Loucy (cell line): Measurements from ENCODE around the gene VIL1.

ENCODE experiments used
- H2AFZ ChIP-seq: fragments of 200-600 bp; sonication (generic); 2 replicates; pipeline ENCODE4 v1.6.0; 2016; ENCODE audit warnings: antibody characterized with exemption, mild to moderate bottlenecking, low read length, moderate library complexity
- H3F3A ChIP-seq: fragments of 200-600 bp; 2 replicates; pipeline ENCODE4 v1.6.0; 2016; ENCODE audit warnings: antibody characterized with exemption, low read depth, mild to moderate bottlenecking
- H3K27me3 ChIP-seq: fragments of 200-600 bp; sonication (generic); 2 replicates; pipeline ENCODE4 v1.6.1; 2014; ENCODE audit warnings: low read length, mild to moderate bottlenecking; ENCODE audit not compliant: insufficient read depth, poor library complexity, severe bottlenecking
- H3K36me3 ChIP-seq: fragments of 200-600 bp; sonication (generic); 2 replicates; pipeline ENCODE4 v1.6.1; 2016; ENCODE audit warnings: low read length; ENCODE audit not compliant: insufficient read depth
- H3K4me1 ChIP-seq: fragments of 200-600 bp; sonication (generic); 2 replicates; pipeline ENCODE4 v1.5.1; 2014; ENCODE audit warnings: low read length, mild to moderate bottlenecking; ENCODE audit not compliant: insufficient read depth, poor library complexity, severe bottlenecking
- H3K4me2 ChIP-seq: fragments of 200-600 bp; sonication (generic); 2 replicates; pipeline ENCODE4 v1.6.0; 2014; ENCODE audit warnings: antibody characterized with exemption, low read length, low read depth, mild to moderate bottlenecking; ENCODE audit not compliant: poor library complexity, severe bottlenecking
- H3K4me3 ChIP-seq: fragments of 200-600 bp; sonication (generic); 2 replicates; pipeline ENCODE4 v1.5.1; 2014; ENCODE audit warnings: low read length, mild to moderate bottlenecking, mixed read lengths; ENCODE audit not compliant: poor library complexity, severe bottlenecking
- H3K79me2 ChIP-seq: fragments of 200-600 bp; sonication (generic); 2 replicates; pipeline ENCODE4 v1.6.1; 2014; ENCODE audit warnings: low read length; ENCODE audit not compliant: insufficient read depth
- H3K9ac ChIP-seq: fragments of 200-600 bp; sonication (generic); 2 replicates; pipeline ENCODE4 v1.6.0; 2014; ENCODE audit warnings: mild to moderate bottlenecking, low read depth, low read length, moderate library complexity; ENCODE audit not compliant: poor library complexity, severe bottlenecking
- H3K9me2 ChIP-seq: fragments of 200-600 bp; sonication (generic); replicated peaks from 2 replicates; pipeline ENCODE4 v1.6.1; 2016; ENCODE audit warnings: low read depth, low read length, mixed read lengths
- H3K9me3 ChIP-seq: fragments of 200-600 bp; sonication (generic); 2 replicates; pipeline ENCODE4 v1.6.1; 2014; ENCODE audit warnings: mild to moderate bottlenecking, antibody characterized with exemption, low read length, low read depth; ENCODE audit not compliant: insufficient read depth
- H4K20me1 ChIP-seq: fragments of 200-600 bp; sonication (generic); 2 replicates; pipeline ENCODE4 v1.6.0; 2014; ENCODE audit warnings: antibody characterized with exemption, low read length, mild to moderate bottlenecking; ENCODE audit not compliant: insufficient read depth, poor library complexity, severe bottlenecking
- CTCF ChIP-seq: fragments of 200-600 bp; sonication (generic); conservative IDR thresholded peaks from 2 replicates; pipeline ENCODE4 v1.5.1; 2014; ENCODE audit warnings: mild to moderate bottlenecking, antibody characterized with exemption, low read length
- EZH2phosphoT487 ChIP-seq: fragments of 200-600 bp; IDR thresholded peaks from 2 replicates; pipeline ENCODE4 v1.6.1; 2018; ENCODE audit warnings: antibody characterized with exemption, mild to moderate bottlenecking, moderate library complexity, borderline replicate concordance

Gene VIL1

GRCh38 chr2:218430721-218431120 lies 11.8 kb downstream of the VIL1 start:
- Histone ChIP-seq H3F3A (no peaks in the 10 kb centered on the region), H3K9me2 (no peaks in the 10 kb centered on the region), H3K9ac (no peak overlapping the region), H3K79me2 (no peaks in the 10 kb centered on the region), H3K4me2 (no peak overlapping the region), H3K4me3 (no peak overlapping the region), H4K20me1 (no peaks in the 10 kb centered on the region), H3K36me3 (no peaks in the 10 kb centered on the region), H3K27me3 (no peaks in the 10 kb centered on the region), H3K4me1 (peaks cover 3% of the 10 kb centered on the region), H2AFZ (no peak overlapping the region), H3K9me3 (no peaks in the 10 kb centered on the region)
- no peak for TF ChIP-seq CTCF
- TF ChIP-seq EZH2phosphoT487, result no peak

GRCh38 chr2:218431878-218432277 lies 13.0 kb downstream of the VIL1 start:
- no peak for TF ChIP-seq CTCF
- no peak for TF ChIP-seq EZH2phosphoT487
- H3K36me3 ChIP-seq, result no peaks in the 10 kb centered on the region
- no peaks in the 10 kb centered on the region for H3F3A ChIP-seq
- no peaks in the 10 kb centered on the region for H3K9me3 ChIP-seq
- no peak overlapping the region for H2AFZ ChIP-seq
- H3K9me2 ChIP-seq, result no peaks in the 10 kb centered on the region
- H4K20me1 ChIP-seq, result no peaks in the 10 kb centered on the region
- H3K79me2 ChIP-seq, result no peaks in the 10 kb centered on the region
- no peak overlapping the region for H3K4me2 ChIP-seq
- peaks cover 3% of the 10 kb centered on the region for H3K4me1 ChIP-seq
- no peaks in the 10 kb centered on the region for H3K27me3 ChIP-seq
- no peak overlapping the region for H3K9ac ChIP-seq
- no peak overlapping the region for H3K4me3 ChIP-seq

- Histone ChIP-seq H3K36me3 (no peaks in the 10 kb centered on the region), H3K9me2 (no peaks in the 10 kb centered on the region), H3F3A (no peaks in the 10 kb centered on the region), H3K9me3 (no peaks in the 10 kb centered on the region), H3K4me3 (no peak overlapping the region), H2AFZ (no peak overlapping the region), H3K4me1 (peaks cover 3% of the 10 kb centered on the region), H3K9ac (no peak overlapping the region), H3K27me3 (no peaks in the 10 kb centered on the region), H4K20me1 (no peaks in the 10 kb centered on the region), H3K79me2 (no peaks in the 10 kb centered on the region), H3K4me2 (no peak overlapping the region)
- no peak for TF ChIP-seq CTCF
- TF ChIP-seq EZH2phosphoT487, result no peak
Measured at GRCh38 chr2:218432676-218433365, 13.9 kb downstream of the VIL1 start.
